M059J (cell line): ENCODE measurements around the gene ADIRF. TPM values are rescaled to one million over a fixed set of nuclear protein-coding genes. Genes with fewer than 3 reads are reported as not detected.
A peak's percentile ranks its signal among the peaks of the same experiment; 100 is the strongest.

Experiments used
- DNase-seq: peaks from one replicate; pipeline ENCODE4 v3.0.0-alpha.2; 2012; ENCODE audit warnings: low read depth
- total RNA-seq: library from RNA; depleted of rRNA; stranded (reverse); fragments of >200 nt; shearing (Covaris generic); gene quantifications from 2 replicates; pipeline ENCODE4 v1.2.3, GENCODE V29; 2014; rRNA removed

ADIRF gene
- total RNA-seq, 1 experiment from 2014 or later = 4.2 TPM

GRCh38 chr10:87020056-87020455 lies 51.8 kb downstream of the ADIRF start, which contains the start of gene FAM25A:
Gene FAM25A, plus strand, starts transcription at chr10:87020294. Its CDS starts 31 bp downstream, at chr10:87020325.
- peak; percentile 29 for DNase-seq

Other genes with a start within 250 kb of the ADIRF start
- gene BMPR1A, start 211.9 kb upstream of the ADIRF start, total RNA-seq = 22.4 and 29.1 TPM in 2 replicates
- gene MMRN2, start 10.9 kb upstream of the ADIRF start, total RNA-seq = 0.84 TPM in 1 of 2 replicates, not detected in the other
- gene SNCG, start 9.9 kb upstream of the ADIRF start, total RNA-seq = 3.2 and 5.5 TPM in 2 replicates
- not detected in 2 replicates for gene FAM25A, start 51.8 kb downstream of the ADIRF start, total RNA-seq
- gene GLUD1, start 126.4 kb downstream of the ADIRF start, total RNA-seq = 138 and 149 TPM in 2 replicates
- 19.7 and 20.9 TPM in 2 replicates for gene SHLD2, start 126.7 kb downstream of the ADIRF start, total RNA-seq